HT1080 (cell line): ENCODE measurements around the gene CTTNBP2NL. TPM values are rescaled to one million over a fixed set of nuclear protein-coding genes. Genes with fewer than 3 reads are reported as not detected.
A peak's percentile ranks its signal among the peaks of the same experiment; 100 is the strongest.
"Not testable (repeated sequence)": the region's sequence is repeated elsewhere in the genome, so short reads cannot be mapped to it uniquely, and the experiment has no call there.

Source experiments
- DNase-seq: peaks from one replicate; pipeline ENCODE4 v3.0.0-alpha.2; 2015; ENCODE audit warnings: low read depth
- total RNA-seq: library from RNA; depleted of rRNA; stranded (reverse); fragments of >200 nt; shearing (Covaris generic); gene quantifications from 2 replicates; pipeline ENCODE4 v1.2.3, GENCODE V29; 2014

CTTNBP2NL gene
- total RNA-seq, 1 experiment from 2014 or later = 8.6 TPM

GRCh38 chr1:112386024-112386723 lies 9.8 kb upstream of the CTTNBP2NL start:
- DNase-seq = no peak

DNA sequence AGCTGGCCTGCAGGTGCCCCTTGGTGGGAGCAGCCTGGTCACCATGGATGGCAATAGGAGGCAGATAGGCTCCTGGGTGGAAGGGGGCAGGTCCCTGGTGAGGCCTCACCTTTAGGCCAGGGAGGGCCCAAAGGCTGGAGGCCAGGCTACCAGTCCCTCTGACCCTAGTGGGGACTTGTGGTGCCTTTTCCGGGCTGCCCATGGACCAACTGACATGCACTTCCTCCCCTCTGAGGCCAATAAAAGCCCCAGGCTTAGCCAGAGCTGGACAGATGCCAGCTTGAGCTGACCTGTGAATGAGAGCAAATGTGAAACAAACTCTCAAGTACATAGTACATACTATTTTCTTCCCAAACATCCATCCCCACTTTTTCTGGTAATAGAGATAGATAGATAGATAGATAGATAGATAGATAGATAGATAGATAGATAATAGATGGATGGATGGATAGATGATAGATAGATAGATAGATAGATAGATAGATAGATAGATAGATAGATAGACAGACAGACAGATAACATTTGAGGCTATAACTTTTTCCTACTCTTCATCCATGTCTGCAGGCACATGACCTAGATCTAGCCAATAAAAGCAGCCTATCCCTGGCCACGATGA lies 9.2 kb upstream of the CTTNBP2NL start:
- no peak for DNase-seq

DNA sequence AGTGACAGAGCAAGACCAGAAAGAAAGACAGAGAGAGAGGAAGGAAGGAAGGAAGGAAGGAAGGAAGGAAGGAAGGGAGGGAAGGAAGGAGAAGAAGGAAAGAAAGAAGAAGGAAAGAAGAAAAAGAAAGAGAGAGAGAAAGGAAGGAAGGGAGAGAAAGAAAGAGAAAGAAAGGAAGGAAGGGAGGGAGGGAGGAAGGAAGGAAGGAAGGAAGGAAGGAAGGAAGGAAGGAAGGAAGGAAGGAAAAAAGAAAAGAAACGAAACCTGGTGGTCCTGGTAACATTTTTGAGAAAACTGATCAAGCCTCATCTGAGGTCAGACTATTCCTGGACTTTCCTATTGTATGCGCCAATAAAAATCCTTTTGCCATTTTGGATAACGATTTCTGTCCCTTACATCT lies 8.2 kb upstream of the CTTNBP2NL start:
- no peak for DNase-seq

DNA sequence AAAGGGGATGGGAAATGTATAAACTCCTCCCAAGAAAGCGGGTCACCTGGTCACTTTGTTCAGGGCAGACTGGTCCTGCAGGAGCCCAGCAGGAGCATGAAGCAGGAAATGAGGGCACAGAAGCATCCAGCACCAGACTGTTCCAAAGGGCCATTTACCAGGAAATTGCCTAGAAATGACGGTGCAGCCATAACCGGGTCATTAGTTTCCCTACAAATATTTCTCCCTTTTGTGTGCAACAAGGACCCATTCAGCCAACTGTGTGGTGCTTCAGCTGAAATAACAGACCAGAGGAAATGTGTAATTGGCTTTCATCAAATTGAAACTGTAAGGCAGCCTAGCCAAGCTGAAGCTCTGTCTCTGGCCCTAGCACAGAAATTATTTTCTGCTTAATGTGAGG lies 7.6 kb upstream of the CTTNBP2NL start:
- peak; percentile 74 for DNase-seq

DNA sequence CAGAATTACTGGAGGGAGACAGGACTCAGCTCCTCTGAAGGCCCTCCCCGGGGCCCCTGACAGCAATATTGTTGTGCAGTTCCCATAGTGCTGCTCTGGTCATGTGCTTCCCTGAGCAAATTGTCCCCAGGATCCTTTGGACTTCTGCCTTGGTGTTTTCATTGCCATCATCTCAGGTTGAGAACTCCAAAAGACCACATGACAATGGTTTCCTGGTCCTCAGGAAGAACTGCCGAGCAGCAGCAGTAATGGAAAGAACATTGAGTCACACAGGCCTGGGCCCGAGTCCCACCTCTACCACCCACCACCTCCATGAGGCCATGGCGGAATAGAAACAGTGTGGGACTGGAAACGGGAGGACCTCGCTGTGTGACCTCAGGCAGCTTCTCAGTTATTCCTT lies 6.3 kb upstream of the CTTNBP2NL start:
- DNase-seq = no peak

GRCh38 chr1:112390335-112390734 lies 5.7 kb upstream of the CTTNBP2NL start:
- not testable (repeated sequence) for DNase-seq

DNA sequence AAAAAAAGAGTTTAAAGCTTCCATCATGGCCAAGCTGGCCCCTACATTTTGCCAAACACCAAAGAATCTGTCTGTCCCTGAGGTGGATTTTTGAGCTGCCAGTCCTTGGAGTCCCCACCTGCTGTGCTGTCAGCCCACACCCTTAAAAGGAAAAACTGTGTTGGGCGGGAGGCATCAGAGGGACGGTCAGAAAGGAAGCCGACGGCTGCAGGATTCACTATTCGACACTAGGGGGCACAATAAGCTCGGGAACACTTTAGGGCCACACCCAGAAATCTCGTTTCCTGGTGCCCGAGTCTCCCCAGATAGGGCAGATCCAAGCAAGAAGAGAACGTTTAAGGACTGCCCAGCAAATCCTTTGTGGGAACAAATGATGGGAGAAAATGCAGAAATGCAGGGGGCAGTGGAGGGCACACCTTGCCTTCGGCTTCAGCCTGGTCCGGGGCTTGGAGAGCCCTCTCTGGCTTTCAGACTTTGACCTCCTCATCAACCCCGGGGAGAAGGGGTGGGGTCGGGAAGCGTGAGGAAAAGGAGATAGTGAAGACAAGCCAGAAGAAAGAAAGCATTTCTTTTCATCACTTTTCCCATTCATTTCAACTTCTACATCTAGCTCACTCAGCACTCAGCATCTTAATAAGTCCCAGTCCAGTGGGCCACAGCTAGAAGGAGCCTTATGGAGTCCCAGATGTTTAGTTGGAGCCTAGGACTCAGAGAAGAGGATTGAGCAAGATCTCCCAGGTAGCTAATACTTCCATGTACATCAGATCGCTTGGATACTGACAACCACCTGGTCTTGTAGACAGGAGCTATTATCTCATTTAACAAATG lies 5.0 kb upstream of the CTTNBP2NL start:
- peak; percentile 92 for DNase-seq

DNA sequence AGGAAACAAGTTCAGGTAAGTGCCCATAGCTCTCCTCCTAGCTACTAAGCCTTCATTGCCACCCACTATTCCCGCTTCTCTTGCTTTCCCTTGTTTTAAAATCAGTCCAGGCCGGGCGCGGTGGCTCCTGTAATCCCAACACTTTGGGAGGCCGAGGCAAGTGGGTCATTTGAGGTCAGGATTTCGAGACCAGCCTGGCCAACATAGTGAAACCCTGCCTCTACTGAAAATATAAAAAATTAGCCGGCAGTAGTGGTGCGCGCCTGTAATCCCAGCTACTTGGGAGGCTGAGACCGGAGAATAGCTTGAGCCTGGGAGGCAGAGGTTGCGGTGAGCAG lies 4.4 kb upstream of the CTTNBP2NL start:
- no peak for DNase-seq

- DNase-seq = peak; percentile 52
Measured at GRCh38 chr1:112393631-112393974, 2.4 kb upstream of the CTTNBP2NL start.

GRCh38 chr1:112394743-112395062 lies 1.3 kb upstream of the CTTNBP2NL start:
- DNase-seq = no peak

DNA sequence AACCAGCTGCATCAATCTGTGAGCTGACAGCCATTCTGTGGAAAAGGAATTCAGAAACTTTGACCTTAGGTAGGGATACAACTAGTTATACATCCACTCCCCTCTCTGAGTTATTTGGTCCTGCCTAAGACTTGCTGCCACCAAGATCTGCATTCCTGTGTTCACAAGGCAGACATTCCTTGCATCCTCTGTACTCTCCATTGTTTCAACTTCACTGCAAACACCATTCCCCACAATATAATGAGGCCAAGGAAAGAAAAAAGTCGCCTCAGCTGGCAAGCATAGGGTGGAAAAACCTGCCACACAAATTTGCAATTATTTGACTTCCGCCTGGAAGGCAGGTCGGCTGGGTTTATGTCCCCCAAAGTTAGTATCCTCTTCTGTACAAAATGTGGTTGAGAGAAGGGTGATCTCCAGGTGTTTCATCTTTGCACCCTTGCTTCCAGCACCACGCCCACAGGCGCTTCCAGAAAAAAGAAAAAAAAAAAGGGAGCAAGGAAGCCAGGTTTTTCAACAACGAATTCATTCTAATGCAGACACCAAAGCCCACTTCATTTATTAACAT lies 676 bp upstream of the CTTNBP2NL start:
- DNase-seq = no peak

DNA sequence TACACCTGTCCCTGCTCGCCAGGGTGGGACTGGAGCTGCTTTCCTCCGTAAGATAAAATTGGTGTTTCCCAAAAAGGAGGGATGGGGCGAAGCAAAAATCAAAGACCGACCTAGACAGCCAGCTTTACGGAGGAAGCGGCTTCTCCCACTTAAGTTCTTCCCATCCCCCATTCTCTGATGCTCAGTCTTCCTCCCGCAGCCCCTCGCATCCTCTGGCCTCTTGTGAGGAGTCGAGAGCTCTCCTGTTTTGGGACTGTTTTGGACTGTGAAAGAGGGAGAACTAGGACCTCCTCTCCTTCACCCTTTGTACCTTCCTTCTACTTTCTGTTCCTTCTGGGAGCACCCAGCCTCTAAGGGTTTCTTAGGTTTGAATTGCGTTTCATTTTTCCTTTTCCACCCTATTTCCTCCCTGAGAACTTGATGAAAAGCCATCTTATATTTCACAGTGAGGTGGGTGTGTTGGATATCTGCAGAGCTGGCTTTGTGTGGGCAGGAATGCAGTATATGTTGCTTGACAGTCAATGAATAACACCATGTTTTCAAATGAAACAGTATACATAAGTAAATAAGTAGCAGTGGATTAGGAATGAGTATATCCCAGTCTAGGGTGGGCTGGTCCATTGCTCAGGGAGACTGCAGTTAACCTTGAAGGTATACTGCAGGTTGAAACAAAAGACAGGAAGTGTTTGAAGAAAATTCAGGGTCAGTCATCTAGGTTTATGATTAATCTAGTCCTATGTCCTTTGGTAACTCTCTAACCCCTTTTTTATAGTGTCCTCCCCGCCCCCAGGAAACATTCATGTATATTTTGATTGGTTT lies 848 bp downstream of the CTTNBP2NL start:
- peak; percentile 41 for DNase-seq

DNA sequence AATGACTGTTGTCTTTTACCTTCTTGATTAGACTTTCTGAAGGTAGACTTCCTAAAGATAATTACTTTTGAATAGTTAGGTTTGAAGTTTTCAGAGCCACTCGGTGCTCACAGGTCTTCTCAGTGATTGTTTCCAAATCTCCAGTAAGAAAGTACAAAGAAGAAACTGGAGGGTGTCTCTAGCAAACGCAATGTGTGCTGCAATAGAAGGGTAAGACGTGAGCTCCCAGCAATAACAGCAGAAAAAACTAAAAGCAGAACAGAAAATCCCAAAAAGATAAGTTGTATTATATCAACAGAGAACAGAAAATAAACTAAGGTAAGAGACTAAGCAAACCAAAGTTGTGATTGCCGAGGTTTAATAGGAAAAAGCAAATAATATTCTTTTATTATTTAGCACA lies 1.8 kb downstream of the CTTNBP2NL start:
- DNase-seq = no peak

DNA sequence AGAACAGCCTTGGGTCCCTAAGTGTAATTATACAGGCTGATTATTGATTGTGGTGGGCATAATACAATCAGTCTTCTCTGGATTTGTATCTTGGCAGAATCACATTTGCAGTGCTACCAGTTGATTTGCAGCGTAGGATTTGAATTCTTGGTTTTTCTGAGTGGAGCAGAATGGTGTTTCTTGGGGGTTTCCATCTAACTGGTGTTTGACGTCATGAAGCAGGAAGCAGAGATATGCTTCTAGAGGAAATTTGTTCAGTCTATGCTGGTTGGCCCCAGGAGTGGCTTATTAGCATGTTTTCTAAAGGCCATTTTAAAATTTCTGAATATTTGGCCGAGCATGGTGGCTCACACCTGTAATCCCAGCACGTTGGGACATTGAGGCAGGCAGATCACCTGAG lies 3.4 kb downstream of the CTTNBP2NL start:
- DNase-seq = no peak

- not testable (repeated sequence) for DNase-seq
Measured at GRCh38 chr1:112400706-112401105, 4.7 kb downstream of the CTTNBP2NL start.

- no peak for DNase-seq
Measured at GRCh38 chr1:112402682-112403643, 6.9 kb downstream of the CTTNBP2NL start.

DNA sequence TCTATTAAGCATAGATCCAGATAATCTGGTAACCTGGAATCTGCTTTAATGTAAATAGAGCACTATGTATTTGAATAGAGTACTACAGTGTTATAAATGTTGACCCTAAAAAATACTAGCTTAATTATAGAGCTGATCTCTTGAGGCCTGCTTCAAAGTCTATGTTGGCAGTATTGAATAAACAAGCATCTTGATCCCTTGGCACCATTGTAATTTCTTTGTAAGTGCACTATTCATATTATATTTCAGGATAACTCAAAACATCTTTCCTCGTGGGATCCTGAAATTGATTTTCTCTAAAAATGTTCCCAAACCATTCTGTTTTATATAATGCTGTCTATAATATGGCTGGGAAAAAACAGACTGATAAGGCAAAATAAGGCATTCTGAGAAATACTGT lies 10.8 kb downstream of the CTTNBP2NL start:
- DNase-seq = no peak

DNA sequence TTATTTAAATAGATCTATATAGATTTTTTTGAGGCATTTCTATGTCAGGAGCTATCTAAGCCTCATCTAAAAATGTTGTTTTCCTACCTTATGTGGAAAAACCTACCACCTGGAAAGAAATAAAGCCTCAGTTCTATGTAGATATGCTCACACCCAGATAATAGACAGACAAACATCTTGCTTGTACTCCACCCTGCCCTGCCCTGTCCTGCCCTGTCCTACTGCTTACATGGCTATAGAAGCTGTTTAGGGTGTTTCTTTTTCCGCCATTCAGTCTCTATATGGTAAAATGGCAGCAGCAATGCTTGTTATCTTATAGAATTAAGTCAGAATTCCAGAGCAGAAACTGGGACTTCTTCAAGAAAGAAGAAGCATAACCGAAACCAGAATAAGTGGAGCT lies 13.4 kb downstream of the CTTNBP2NL start:
- DNase-seq = no peak

DNA sequence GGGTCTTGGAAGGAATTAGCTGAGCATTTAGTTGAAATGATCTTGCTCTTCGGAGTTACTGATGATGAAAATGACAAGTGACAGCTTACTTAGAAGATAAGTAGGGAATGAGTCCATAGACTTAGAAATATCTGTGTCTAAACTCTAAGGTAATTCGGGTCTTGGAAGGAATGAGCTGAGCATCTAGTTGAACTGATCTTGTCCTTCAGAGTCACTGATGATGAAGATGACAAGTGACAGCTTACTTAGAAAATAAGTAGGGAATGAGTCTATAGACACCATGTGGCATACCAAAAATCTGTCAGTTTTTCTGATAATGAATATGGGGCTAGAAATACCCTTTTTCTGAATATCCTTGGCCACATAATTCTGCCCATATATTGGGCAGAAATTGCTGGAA lies 14.7 kb downstream of the CTTNBP2NL start:
- no peak for DNase-seq

GRCh38 chr1:112417271-112417670 lies 21.3 kb downstream of the CTTNBP2NL start:
- no peak for DNase-seq
